K562 (cell line): ENCODE results near the gene FXR1. TPM values are rescaled to one million over a fixed set of nuclear protein-coding genes. Genes with fewer than 3 reads are reported as not detected.
A peak's percentile ranks its signal among the peaks of the same experiment; 100 is the strongest.

Source experiments
- ATAC-seq: fragments of 200-7000 bp; cut with Tn5 transposase; 3 replicates; pipeline ENCODE4 v1.9.1; 2020; ENCODE audit warnings: moderate library complexity
- BruUV-seq: library from RNA; stranded (reverse); fragments of 400-500 nt; replicated peaks from 2 replicates; lab custom pipeline; 2021; lab: Mats Ljungman, UMichigan
- CTCF ChIA-PET: fragments of 300-600 bp; formaldehyde crosslinking; extraction: SDS; loops from one replicate; lab custom pipeline; 2021; ENCODE audit warnings: low intra/inter-chr PET ratio; lab: Yijun Ruan, JAX
- POLR2A ChIA-PET: fragments of 300-600, 350-650 bp; sonication (Branson Sonifier 250); formaldehyde crosslinking; extraction: SDS; loops from one replicate; lab custom pipeline; 2021; ENCODE audit warnings: antibody characterized with exemption, inconsistent platforms; lab: Yijun Ruan, JAX
- DNase-seq, 4 experiments: peaks; one replicate each; pipeline versions ENCODE4 v3.0.0 to v3.0.0-alpha.2; 2011 to 2018; ENCODE audit warnings: low spot score in 3 of 4, mixed read lengths in 3 of 4; ENCODE audit errors: extremely low read depth in 1 of 4
- FAIRE-seq: peaks from 2 replicates; lab custom pipeline; 2011; peaks lifted over from hg19 to GRCh38; lab: Jason Lieb, UNC
- H2AFZ ChIP-seq: 2 replicates; pipeline ENCODE4 v1.6.0; 2011; ENCODE audit warnings: low read depth, low read length, control low read depth, inconsistent platforms
- H3K27ac ChIP-seq: fragments of 200-600 bp; 3 replicates; pipeline ENCODE4 v1.8.0; 2011; ENCODE audit warnings: low read depth, mild to moderate bottlenecking, control low read depth, inconsistent platforms, low read length, moderate library complexity, mixed read lengths; ENCODE audit errors: extremely low read depth
- H3K27me3 ChIP-seq, 2 experiments: fragments of 300-600 bp in 1 of 2; 2 replicates in 1 of 2; 3 replicates in 1 of 2; pipeline versions ENCODE4 v1.6.0 to v1.8.0; 2011; ENCODE audit warnings: inconsistent platforms in 2 of 2, low read length in 2 of 2, mild to moderate bottlenecking in 1 of 2, mixed read lengths in 1 of 2, moderate library complexity in 1 of 2; ENCODE audit not compliant: control insufficient read depth in 2 of 2, insufficient read depth in 2 of 2
- H3K36me3 ChIP-seq: fragments of 300-600 bp; 3 replicates; pipeline ENCODE4 v1.8.0; 2011; ENCODE audit warnings: mild to moderate bottlenecking, low read length, inconsistent platforms; ENCODE audit not compliant: control insufficient read depth, insufficient read depth
- H3K4me1 ChIP-seq, 2 experiments: fragments of 200-600 bp in 1 of 2; replicated peaks in 1 of 2; 2 replicates in 1 of 2; 3 replicates in 1 of 2; pipeline versions ENCODE4 v1.5.1 to v1.8.0; 2011; ENCODE audit warnings: inconsistent platforms in 2 of 2, low read length in 2 of 2, mild to moderate bottlenecking in 1 of 2, mixed read lengths in 1 of 2, moderate library complexity in 1 of 2; ENCODE audit not compliant: control insufficient read depth in 2 of 2, insufficient read depth in 2 of 2
- H3K4me2 ChIP-seq: 2 replicates; pipeline ENCODE4 v1.6.1; 2011; ENCODE audit warnings: low read length, control low read depth, inconsistent platforms, mixed read lengths; ENCODE audit not compliant: insufficient read depth
- H3K4me3 ChIP-seq: fragments of 200-600 bp; sonication (generic), shearing (Covaris generic); 2 replicates; pipeline ENCODE4 v1.5.1; 2016; ENCODE audit warnings: control low read depth, inconsistent platforms
- H3K79me2 ChIP-seq: fragments of 200-600 bp; 3 replicates; pipeline ENCODE4 v1.8.0; 2011; ENCODE audit warnings: low read length, inconsistent platforms; ENCODE audit not compliant: control insufficient read depth, insufficient read depth
- H3K9ac ChIP-seq, 2 experiments: 2 replicates each; pipeline versions ENCODE4 v1.6.0 to v1.6.1; 2011; ENCODE audit warnings: low read depth in 2 of 2, low read length in 2 of 2, control low read depth in 1 of 2, inconsistent platforms in 1 of 2, mild to moderate bottlenecking in 1 of 2, mixed read lengths in 1 of 2; ENCODE audit not compliant: insufficient read depth in 1 of 2
- H3K9me1 ChIP-seq: one replicate; pipeline ENCODE4 v1.6.0; 2011; ENCODE audit warnings: inconsistent platforms, mild to moderate bottlenecking, low read length, moderate library complexity; ENCODE audit not compliant: control insufficient read depth, insufficient read depth
- H3K9me3 ChIP-seq: replicated peaks from 2 replicates; pipeline ENCODE4 v1.5.1; 2011; ENCODE audit warnings: low read depth, low read length, inconsistent platforms; ENCODE audit not compliant: control insufficient read depth, insufficient read depth
- H4K20me1 ChIP-seq: replicated peaks from 2 replicates; pipeline ENCODE4 v1.6.1; 2011; ENCODE audit warnings: low read length, inconsistent platforms, mixed read lengths; ENCODE audit not compliant: control insufficient read depth, insufficient read depth
- BRD9 ChIP-seq: fragments of 450-650 bp; IDR thresholded peaks from 2 replicates; pipeline ENCODE4 v1.6.1; 2018; ENCODE audit warnings: low read depth; ENCODE audit not compliant: partially characterized antibody
- LEF1 ChIP-seq: fragments of 450-650 bp; IDR thresholded peaks from 2 replicates; pipeline ENCODE4 v1.6.1; 2016; ENCODE audit warnings: mild to moderate bottlenecking
- PURB ChIP-seq: sonication (generic); formaldehyde crosslinking; IDR thresholded peaks from 2 replicates; pipeline ENCODE4 v1.9.0; 2021; ENCODE audit warnings: low read depth, mild to moderate bottlenecking, missing genetic modification reagents
- ZNF583 ChIP-seq: fragments of 250-450 bp; sonication (Bioruptor Pico); IDR thresholded peaks from 2 replicates; pipeline ENCODE4 v1.4.0; 2020
- in situ Hi-C: fragments of 300-500 bp; cut with MboI; formaldehyde crosslinking; loops from 4 replicates; pipeline ENCODE4 v1.15.0; 2018; ENCODE audit warnings: inconsistent platforms, mixed read lengths
- intact Hi-C: fragments of 100-400 bp; cut with micrococcal nuclease; formaldehyde crosslinking; loops from 2 replicates; pipeline ENCODE4 v1.14.2; 2022
- polyA plus RNA-seq, 8 experiments: library from polyadenylated mRNA; depleted of rRNA in 4 of 8; stranded (reverse) in 5 of 8; unstranded in 3 of 8; fragments of >200 nt; fragmentation: Nextera tagmentation in 2 of 8; fragmentation: Illumina TruSeq in 1 of 8; extraction: Ambion mirVana in 2 of 8; extraction: Trizol in 1 of 8; gene quantifications; 2 replicates each; pipeline versions ENCODE4 v1.2.1 to v1.2.3, GENCODE V29; 2011 to 2014; ENCODE audit warnings: inconsistent platforms in 1 of 8, missing spikeins in 1 of 8
- total RNA-seq, 7 experiments: library from RNA; depleted of rRNA in 6 of 7; stranded (reverse); fragments of >200 nt in 6 of 7; fragmentation: Illumina TruSeq in 2 of 7; extraction: Trizol in 2 of 7; gene quantifications; 2 replicates each; pipeline versions ENCODE4 v1.2.1 to v1.2.3, GENCODE V29; 2011 to 2021; ENCODE audit warnings: low replicate concordance in 1 of 7
- TF ChIP-seq, protein P1 (sequence below): fragments of 450-650 bp; formaldehyde crosslinking; IDR thresholded peaks from 2 replicates; pipeline ENCODE4 v1.4.0; 2020; ENCODE audit warnings: mild to moderate bottlenecking, moderate library complexity
- TF ChIP-seq, protein P2 (sequence below): fragments of 200-800 bp; sonication (Bioruptor generic); IDR thresholded peaks from 2 replicates; pipeline ENCODE4 v1.6.1; 2017; ENCODE audit warnings: missing genetic modification characterization, missing compliant biosample characterization
- TF ChIP-seq, protein P3 (sequence below): sonication (generic); IDR thresholded peaks from 2 replicates; pipeline ENCODE4 v1.6.1; 2016
- TF ChIP-seq, protein P4 (sequence below): sonication (generic); formaldehyde crosslinking; IDR thresholded peaks from 2 replicates; pipeline ENCODE4 v1.8.1; 2022; ENCODE audit warnings: missing genetic modification reagents

Gene FXR1
- total and polyA plus RNA-seq, 9 of the 15 experiments (the other 6 are each of a cell fraction or from before 2014, with no cell fraction given), result 59.4 to 177 (median 136) TPM

DNA sequence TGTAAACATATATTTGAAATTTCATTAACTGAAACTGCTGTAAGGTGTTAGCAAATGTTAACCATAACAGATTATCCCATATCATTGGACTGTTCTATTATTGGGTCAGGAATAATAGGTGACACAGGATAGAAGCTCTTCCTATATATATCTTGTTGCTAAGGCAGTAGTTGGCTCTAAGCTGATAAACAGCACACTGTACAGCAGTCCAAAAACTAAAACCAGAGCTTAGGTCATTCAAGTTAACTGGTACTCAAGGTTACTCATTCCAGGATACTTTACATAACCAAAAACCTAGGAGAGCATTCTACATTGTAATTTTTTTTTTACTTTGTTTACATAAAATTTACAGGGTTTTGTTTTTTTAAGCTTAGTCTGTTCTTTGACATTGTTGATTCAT lies 68.1 kb downstream of the FXR1 start:
- intact Hi-C loops, result loop anchor here (10.0 kb wide), 3 partner anchors 116 to 376 kb away; partner anchors contain the start of gene TTC14
- Histone ChIP-seq H4K20me1 (no peaks in the 10 kb centered on the region), H3K4me1 (peaks cover 0 to 2% of the 10 kb centered on the region in 2 experiments; a peak in 1 of 5 replicates), H3K9ac (no peak overlapping the region), H3K9me1 (no peaks in the 10 kb centered on the region), H3K4me2 (no peak overlapping the region), H3K9me3 (no peaks in the 10 kb centered on the region), H3K27me3 (no peaks in the 10 kb centered on the region), H3K79me2 (no peaks in the 10 kb centered on the region), H3K27ac (peak overlapping the region; percentile 22; the same call in 1 of the 3 replicates), H3K36me3 (peaks cover 76% of the 10 kb centered on the region), H3K4me3 (no peak overlapping the region), H2AFZ (no peak overlapping the region)
- no peak for DNase-seq
- POLR2A ChIA-PET, result interaction anchor here (1.0 to 3.5 kb wide), 2 partner anchors 9 to 10 kb away, joined by 3 to 12 read pairs; partner anchors contain the start of gene DNAJC19
- BruUV-seq, result no TSS peak
- CTCF ChIA-PET, result no interaction called here
- peak; percentile 48 for ATAC-seq
- no peak for FAIRE-seq
- in situ Hi-C loops, result loop anchor here (25.0 kb wide), 1 partner anchor 368 kb away; the partner anchor contains the start of gene TTC14
- no peak for TF ChIP-seq LEF1
- TF ChIP-seq, protein P1, sequence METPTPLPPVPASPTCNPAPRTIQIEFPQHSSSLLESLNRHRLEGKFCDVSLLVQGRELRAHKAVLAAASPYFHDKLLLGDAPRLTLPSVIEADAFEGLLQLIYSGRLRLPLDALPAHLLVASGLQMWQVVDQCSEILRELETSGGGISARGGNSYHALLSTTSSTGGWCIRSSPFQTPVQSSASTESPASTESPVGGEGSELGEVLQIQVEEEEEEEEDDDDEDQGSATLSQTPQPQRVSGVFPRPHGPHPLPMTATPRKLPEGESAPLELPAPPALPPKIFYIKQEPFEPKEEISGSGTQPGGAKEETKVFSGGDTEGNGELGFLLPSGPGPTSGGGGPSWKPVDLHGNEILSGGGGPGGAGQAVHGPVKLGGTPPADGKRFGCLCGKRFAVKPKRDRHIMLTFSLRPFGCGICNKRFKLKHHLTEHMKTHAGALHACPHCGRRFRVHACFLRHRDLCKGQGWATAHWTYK, result no peak
- TF ChIP-seq, protein P2, sequence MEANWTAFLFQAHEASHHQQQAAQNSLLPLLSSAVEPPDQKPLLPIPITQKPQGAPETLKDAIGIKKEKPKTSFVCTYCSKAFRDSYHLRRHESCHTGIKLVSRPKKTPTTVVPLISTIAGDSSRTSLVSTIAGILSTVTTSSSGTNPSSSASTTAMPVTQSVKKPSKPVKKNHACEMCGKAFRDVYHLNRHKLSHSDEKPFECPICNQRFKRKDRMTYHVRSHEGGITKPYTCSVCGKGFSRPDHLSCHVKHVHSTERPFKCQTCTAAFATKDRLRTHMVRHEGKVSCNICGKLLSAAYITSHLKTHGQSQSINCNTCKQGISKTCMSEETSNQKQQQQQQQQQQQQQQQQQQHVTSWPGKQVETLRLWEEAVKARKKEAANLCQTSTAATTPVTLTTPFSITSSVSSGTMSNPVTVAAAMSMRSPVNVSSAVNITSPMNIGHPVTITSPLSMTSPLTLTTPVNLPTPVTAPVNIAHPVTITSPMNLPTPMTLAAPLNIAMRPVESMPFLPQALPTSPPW (CRISPR knock-in tag), result no peak
- TF ChIP-seq, protein P3, sequence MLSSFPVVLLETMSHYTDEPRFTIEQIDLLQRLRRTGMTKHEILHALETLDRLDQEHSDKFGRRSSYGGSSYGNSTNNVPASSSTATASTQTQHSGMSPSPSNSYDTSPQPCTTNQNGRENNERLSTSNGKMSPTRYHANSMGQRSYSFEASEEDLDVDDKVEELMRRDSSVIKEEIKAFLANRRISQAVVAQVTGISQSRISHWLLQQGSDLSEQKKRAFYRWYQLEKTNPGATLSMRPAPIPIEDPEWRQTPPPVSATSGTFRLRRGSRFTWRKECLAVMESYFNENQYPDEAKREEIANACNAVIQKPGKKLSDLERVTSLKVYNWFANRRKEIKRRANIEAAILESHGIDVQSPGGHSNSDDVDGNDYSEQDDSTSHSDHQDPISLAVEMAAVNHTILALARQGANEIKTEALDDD, result peak; percentile 70; the same call in 1 of the 2 replicates
- no peak for TF ChIP-seq ZNF583 (CRISPR knock-in tag)
- TF ChIP-seq BRD9, result no peak
- TF ChIP-seq, protein P4, sequence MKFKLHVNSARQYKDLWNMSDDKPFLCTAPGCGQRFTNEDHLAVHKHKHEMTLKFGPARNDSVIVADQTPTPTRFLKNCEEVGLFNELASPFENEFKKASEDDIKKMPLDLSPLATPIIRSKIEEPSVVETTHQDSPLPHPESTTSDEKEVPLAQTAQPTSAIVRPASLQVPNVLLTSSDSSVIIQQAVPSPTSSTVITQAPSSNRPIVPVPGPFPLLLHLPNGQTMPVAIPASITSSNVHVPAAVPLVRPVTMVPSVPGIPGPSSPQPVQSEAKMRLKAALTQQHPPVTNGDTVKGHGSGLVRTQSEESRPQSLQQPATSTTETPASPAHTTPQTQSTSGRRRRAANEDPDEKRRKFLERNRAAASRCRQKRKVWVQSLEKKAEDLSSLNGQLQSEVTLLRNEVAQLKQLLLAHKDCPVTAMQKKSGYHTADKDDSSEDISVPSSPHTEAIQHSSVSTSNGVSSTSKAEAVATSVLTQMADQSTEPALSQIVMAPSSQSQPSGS (CRISPR knock-in tag), result no peak
- no peak for TF ChIP-seq PURB
